GM12892 (cell line): ENCODE results near the gene TNFSF9.

Experiments used
- POLR2A ChIP-seq: IDR thresholded peaks from 2 replicates; pipeline ENCODE4 v1.6.1; 2011; ENCODE audit warnings: low read depth, low read length, control low read depth
- TAF1 ChIP-seq: IDR thresholded peaks from 2 replicates; pipeline ENCODE4 v1.6.1; 2011; ENCODE audit warnings: low read depth, mild to moderate bottlenecking, control low read depth, low read length, borderline replicate concordance

DNA sequence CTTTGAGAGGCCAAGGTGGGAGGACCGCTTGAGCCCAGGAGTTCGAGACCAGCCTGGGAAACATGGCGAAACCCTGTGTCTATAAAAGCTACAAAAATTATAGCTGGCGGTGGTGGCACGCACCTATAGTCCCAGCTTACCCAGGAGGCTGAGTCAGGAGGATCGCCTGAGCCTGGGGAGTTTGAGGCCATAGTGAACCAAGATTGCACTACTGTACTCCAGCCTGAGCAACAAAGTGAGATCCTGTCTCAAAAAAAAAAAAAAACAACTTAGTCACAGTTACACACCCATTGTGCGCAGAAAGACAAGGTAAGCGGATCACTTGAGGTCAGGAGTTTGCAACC, 48.5 kb upstream of the TNFSF9 start:
- TF ChIP-seq POLR2A (no peak), TAF1 (no peak)
